Activated CD8-positive, alpha-beta T cell treated with anti-CD3 and anti-CD28 coated beads for 36 hours (primary cell): Measurements from ENCODE around the gene PLEKHB2. TPM values are rescaled to one million over a fixed set of nuclear protein-coding genes. Genes with fewer than 3 reads are reported as not detected.

Experiments
- ATAC-seq: fragments of 200-7000 bp; cut with Tn5 transposase; one replicate; pipeline ENCODE4 v1.10.0; 2021; ENCODE audit warnings: mild to moderate bottlenecking, moderate library complexity
- CTCF ChIA-PET: fragments of 350-600 bp; sonication (Branson Sonifier 250); formaldehyde crosslinking; loops from one replicate; lab custom pipeline; 2021; ENCODE audit warnings: antibody characterized with exemption; lab: Charles Lee
- POLR2A ChIA-PET: fragments of 350-600 bp; sonication (Branson Sonifier 250); formaldehyde crosslinking; loops from one replicate; lab custom pipeline; 2021; ENCODE audit warnings: antibody characterized with exemption; lab: Charles Lee
- DNase-seq: peaks from one replicate; pipeline ENCODE4 v3.0.0-alpha.2; 2020
- H3K27ac Mint-ChIP-seq: one replicate; pipeline ENCODE4 v1.8.0; 2021; ENCODE audit warnings: mild to moderate bottlenecking, mixed read lengths
- H3K27me3 Mint-ChIP-seq: one replicate; pipeline ENCODE4 v1.8.0; 2021; ENCODE audit warnings: mixed read lengths
- H3K36me3 Mint-ChIP-seq: one replicate; pipeline ENCODE4 v1.8.0; 2021; ENCODE audit warnings: low read depth, mixed read lengths
- H3K4me1 Mint-ChIP-seq: one replicate; pipeline ENCODE4 v1.8.0; 2021; ENCODE audit warnings: low read depth, mixed read lengths
- H3K4me3 Mint-ChIP-seq: one replicate; pipeline ENCODE4 v1.8.0; 2021; ENCODE audit warnings: mild to moderate bottlenecking, moderate library complexity, mixed read lengths
- H3K9me3 Mint-ChIP-seq: one replicate; pipeline ENCODE4 v1.8.0; 2021; ENCODE audit warnings: mixed read lengths
- intact Hi-C: fragments of 100-400 bp; cut with micrococcal nuclease; formaldehyde crosslinking; loops from one replicate; pipeline ENCODE4 v1.10.0; 2022
- total RNA-seq, 2 experiments: library from RNA; stranded (reverse); gene quantifications; one replicate each; pipeline ENCODE4 v1.2.3, GENCODE V29; 2021
- TF ChIP-seq, protein P1 (sequence below): fragments of 200-600 bp; IDR thresholded peaks from one replicate; pipeline ENCODE4 v1.8.0; 2022; ENCODE audit warnings: antibody characterized with exemption, mild to moderate bottlenecking

PLEKHB2 gene
- total RNA-seq, 2 experiments from 2014 or later = 47.3 to 49.4 TPM

DNA sequence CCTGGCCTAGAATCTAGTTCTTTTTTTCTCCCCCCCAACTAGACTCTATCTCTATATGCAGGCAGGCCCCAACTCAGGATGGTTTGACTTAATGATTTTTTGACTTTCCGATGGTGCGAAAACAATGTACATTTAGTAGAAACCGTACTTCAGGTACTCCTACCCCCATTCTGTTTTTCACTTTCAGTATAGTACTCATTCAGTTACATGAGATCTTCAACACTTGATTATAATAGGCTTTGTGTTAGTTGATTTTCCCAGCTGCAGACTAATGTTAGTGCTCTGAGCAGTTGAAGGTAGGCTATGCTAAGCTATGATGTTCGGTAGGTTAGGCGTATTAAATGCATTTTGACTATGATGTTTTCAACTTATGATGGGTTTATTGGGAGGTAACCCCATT lies 37.7 kb downstream of the PLEKHB2 start:
- CTCF ChIA-PET = no interaction called here
- Mint-ChIP-seq H3K4me3 (no peak overlapping the region), H3K27me3 (no peaks in the 10 kb centered on the region), H3K4me1 (peaks cover 9% of the 10 kb centered on the region), H3K36me3 (peaks cover 29% of the 10 kb centered on the region), H3K9me3 (no peaks in the 10 kb centered on the region), H3K27ac (peak overlapping the region; percentile 7)
- no peak for ATAC-seq
- DNase-seq = no peak
- POLR2A ChIA-PET = no interaction called here
- intact Hi-C loops = no loop called here
- TF ChIP-seq, protein P1, sequence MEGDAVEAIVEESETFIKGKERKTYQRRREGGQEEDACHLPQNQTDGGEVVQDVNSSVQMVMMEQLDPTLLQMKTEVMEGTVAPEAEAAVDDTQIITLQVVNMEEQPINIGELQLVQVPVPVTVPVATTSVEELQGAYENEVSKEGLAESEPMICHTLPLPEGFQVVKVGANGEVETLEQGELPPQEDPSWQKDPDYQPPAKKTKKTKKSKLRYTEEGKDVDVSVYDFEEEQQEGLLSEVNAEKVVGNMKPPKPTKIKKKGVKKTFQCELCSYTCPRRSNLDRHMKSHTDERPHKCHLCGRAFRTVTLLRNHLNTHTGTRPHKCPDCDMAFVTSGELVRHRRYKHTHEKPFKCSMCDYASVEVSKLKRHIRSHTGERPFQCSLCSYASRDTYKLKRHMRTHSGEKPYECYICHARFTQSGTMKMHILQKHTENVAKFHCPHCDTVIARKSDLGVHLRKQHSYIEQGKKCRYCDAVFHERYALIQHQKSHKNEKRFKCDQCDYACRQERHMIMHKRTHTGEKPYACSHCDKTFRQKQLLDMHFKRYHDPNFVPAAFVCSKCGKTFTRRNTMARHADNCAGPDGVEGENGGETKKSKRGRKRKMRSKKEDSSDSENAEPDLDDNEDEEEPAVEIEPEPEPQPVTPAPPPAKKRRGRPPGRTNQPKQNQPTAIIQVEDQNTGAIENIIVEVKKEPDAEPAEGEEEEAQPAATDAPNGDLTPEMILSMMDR = no peak

DNA sequence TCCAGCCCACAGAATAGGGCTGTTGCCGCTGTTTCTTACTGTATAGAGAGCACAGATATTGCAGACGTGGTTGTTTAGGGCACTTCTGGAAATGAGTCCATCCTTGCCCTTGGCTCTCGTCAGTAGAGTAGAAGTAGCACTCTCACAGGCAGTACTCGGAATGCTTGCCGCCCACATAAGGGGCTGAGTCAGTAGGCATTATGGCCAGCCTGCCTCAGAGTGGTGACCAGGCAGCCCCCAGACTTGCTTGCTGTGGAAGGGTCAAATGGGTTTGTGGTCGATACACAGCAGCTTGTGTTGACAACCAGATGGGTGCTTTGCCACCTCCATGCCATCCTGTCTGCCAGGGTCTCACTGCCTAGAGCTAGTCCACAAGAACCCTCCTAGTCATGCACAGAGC lies 38.7 kb downstream of the PLEKHB2 start:
- DNase-seq (no peak), ATAC-seq (no peak)
- Mint-ChIP-seq H3K27ac (no peak overlapping the region), H3K4me3 (no peak overlapping the region), H3K9me3 (no peaks in the 10 kb centered on the region), H3K4me1 (peaks cover 9% of the 10 kb centered on the region), H3K36me3 (peaks cover 31% of the 10 kb centered on the region), H3K27me3 (no peaks in the 10 kb centered on the region)
- TF ChIP-seq, protein P1 = no peak
- POLR2A ChIA-PET = no interaction called here
- CTCF ChIA-PET = no interaction called here
- intact Hi-C loops = no loop called here

DNA sequence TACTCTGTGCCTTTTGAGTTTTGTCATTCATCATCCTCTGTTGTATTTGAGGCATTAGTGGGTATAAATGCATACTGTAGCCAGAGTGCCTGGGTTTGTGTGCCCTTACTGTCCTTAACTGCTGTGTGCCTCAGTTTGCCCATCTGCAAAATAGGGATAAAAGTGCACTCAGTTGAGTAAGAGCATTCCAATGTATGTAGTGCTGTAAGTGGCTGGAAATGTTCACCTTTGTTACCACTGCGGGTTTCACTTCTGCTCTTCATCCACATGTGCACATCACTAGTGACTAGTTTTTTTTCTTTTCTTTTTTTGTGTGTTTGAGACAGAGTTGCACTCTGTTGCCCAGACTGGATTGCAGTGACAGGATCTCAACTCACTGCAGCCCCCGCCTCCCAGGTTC lies 39.9 kb downstream of the PLEKHB2 start:
- TF ChIP-seq, protein P1 = no peak
- no peak for DNase-seq
- CTCF ChIA-PET = no interaction called here
- H3K9me3 Mint-ChIP-seq = no peaks in the 10 kb centered on the region
- H3K4me3 Mint-ChIP-seq = no peak overlapping the region
- H3K4me1 Mint-ChIP-seq = peaks cover 7% of the 10 kb centered on the region
- no peak overlapping the region for H3K27ac Mint-ChIP-seq
- peaks cover 30% of the 10 kb centered on the region for H3K36me3 Mint-ChIP-seq
- intact Hi-C loops = no loop called here
- ATAC-seq = no peak
- no peaks in the 10 kb centered on the region for H3K27me3 Mint-ChIP-seq
- POLR2A ChIA-PET = no interaction called here

DNA sequence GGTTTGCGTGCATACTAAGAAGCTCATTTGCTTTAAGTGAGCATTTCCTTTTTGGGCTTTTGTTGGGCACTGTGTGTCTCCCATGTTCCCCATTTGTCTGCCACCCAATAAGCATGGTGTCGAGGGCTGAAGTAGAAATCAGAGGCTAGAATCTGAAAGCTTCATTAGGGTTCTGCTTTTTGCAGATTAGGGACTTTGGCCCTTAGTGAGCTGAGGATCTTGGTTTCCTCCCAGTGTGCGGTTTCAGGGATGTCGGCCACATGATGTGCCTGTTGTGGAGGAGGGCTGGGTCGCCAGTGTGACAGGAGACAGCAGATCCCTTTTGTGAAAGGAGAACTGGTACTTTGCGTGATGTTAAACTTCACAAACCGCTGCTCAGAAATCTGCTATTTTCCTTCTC lies 41.1 kb downstream of the PLEKHB2 start:
- no peak overlapping the region for H3K4me3 Mint-ChIP-seq
- peaks cover 4% of the 10 kb centered on the region for H3K4me1 Mint-ChIP-seq
- TF ChIP-seq, protein P1 = no peak
- no peak for ATAC-seq
- H3K36me3 Mint-ChIP-seq = peaks cover 26% of the 10 kb centered on the region
- CTCF ChIA-PET = no interaction called here
- no peaks in the 10 kb centered on the region for H3K27me3 Mint-ChIP-seq
- DNase-seq = no peak
- H3K27ac Mint-ChIP-seq = no peak overlapping the region
- intact Hi-C loops = no loop called here
- POLR2A ChIA-PET = no interaction called here
- H3K9me3 Mint-ChIP-seq = no peaks in the 10 kb centered on the region

DNA sequence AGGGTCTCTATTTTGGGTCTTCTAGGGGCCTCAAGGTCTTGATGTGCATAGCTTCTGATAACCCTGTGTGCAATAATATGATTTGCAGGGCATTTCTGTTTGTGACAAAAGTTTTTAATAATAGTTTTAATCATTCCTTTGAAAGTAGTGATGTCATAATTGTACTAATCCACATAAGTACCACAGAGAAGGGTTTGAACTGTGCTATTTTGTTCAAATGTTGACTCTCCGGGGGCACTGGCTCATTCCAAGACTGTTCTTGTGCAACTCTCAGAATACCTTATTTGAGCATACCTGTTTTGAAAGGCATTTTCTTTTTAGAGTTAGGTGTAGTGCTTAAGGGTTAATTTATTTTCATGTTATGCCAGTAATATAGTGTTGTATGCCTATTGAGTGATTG lies 41.6 kb downstream of the PLEKHB2 start:
- Mint-ChIP-seq H3K9me3 (no peaks in the 10 kb centered on the region), H3K27ac (no peak overlapping the region), H3K4me3 (no peak overlapping the region), H3K4me1 (peaks cover 4% of the 10 kb centered on the region), H3K36me3 (peaks cover 26% of the 10 kb centered on the region), H3K27me3 (no peaks in the 10 kb centered on the region)
- TF ChIP-seq, protein P1 = no peak
- ChIA-PET CTCF (interaction anchor here (0.9 to 1.1 kb wide), 2 partner anchors 346 to 655 kb away, joined by 3 read pairs; no protein-coding TSS in a partner anchor), POLR2A (no interaction called here)
- ATAC-seq (no peak), DNase-seq (no peak)
- intact Hi-C loops = no loop called here
